Adrenal gland (tissue), 19 donors: ENCODE measurements around the gene SIPA1. TPM values are rescaled to one million over a fixed set of nuclear protein-coding genes. Genes with fewer than 3 reads are reported as not detected.

Experiments used
- DNase-seq, 7 donors: peaks; one replicate each; pipeline ENCODE4 v3.0.0-alpha.2; 2019 to 2020
- H3K27ac ChIP-seq, 5 donors: fragments of 200-600 bp; sonication (generic) in 4 of 5; 1 replicate in 3 of 5; 2 replicates in 2 of 5; pipeline versions ENCODE4 v1.5.1 to v1.8.0; 2016 to 2020; ENCODE audit warnings: mild to moderate bottlenecking in 1 of 5
- H3K27me3 ChIP-seq: fragments of 200-600 bp; 2 replicates; pipeline ENCODE4 v1.8.0; 2021
- H3K36me3 ChIP-seq, 2 donors: fragments of 200-600 bp; replicated peaks in 1 of 2; 1 replicate in 1 of 2; 2 replicates in 1 of 2; pipeline versions ENCODE4 v1.5.1 to v1.8.0; 2018 to 2022
- H3K4me1 ChIP-seq, 2 donors: fragments of 200-600 bp; replicated peaks in 1 of 2; 1 replicate in 1 of 2; 2 replicates in 1 of 2; pipeline versions ENCODE4 v1.5.1 to v1.8.0; 2018 to 2021
- H3K4me3 ChIP-seq, 4 donors: fragments of 200-600 bp; sonication (generic) in 3 of 4; one replicate each; pipeline ENCODE4 v1.5.1; 2016 to 2018
- H3K9me3 ChIP-seq, 3 donors: fragments of 200-600 bp; sonication (generic) in 1 of 3; replicated peaks in 1 of 3; 1 replicate in 2 of 3; 2 replicates in 1 of 3; pipeline versions ENCODE4 v1.5.1 to v1.8.0; 2016 to 2021
- POLR2A ChIP-seq, 2 donors: fragments of 450-650 bp; IDR thresholded peaks; one replicate each; pipeline ENCODE4 v1.6.1; 2017; ENCODE audit warnings: antibody characterized with exemption in 2 of 2, mild to moderate bottlenecking in 2 of 2, moderate library complexity in 1 of 2
- WGBS, 4 donors: extraction: QIAGEN DNeasy Blood & Tissue Kit in 2 of 4; methylation state at CpG; one replicate each; pipeline versions ENCODE4 v1.1.5 to v1.1.7; 2013 to 2017; 5-methylcytosine and 5-hydroxymethylcytosine counted together
- intact Hi-C, 2 donors: fragments of 100-400 bp; cut with DNase I; formaldehyde crosslinking; loops; one replicate each; pipeline versions ENCODE4 v1.14.1 to v1.15.0; 2022 to 2023
- long read RNA-seq, 10 donors: library from polyadenylated mRNA in 3 of 10; unstranded in 2 of 10; stranded (forward) in 1 of 10; transcript quantifications; one replicate each; pipeline ENCODE4 v2.0.0 and lab custom pipeline, GENCODE V29; 2021 to 2026
- polyA plus RNA-seq, 3 donors: library from polyadenylated mRNA; stranded (reverse); fragments of 200-250 nt in 2 of 3; fragments of 350-450 nt in 1 of 3; fragmentation: Illumina TruSeq in 1 of 3; extraction: RNeasy Lipid Tissue Mini Kit (QIAGEN cat#74804) in 1 of 3; gene quantifications; one replicate each; pipeline ENCODE4 v1.2.3, GENCODE V29; 2013 to 2014
- total RNA-seq, 9 donors: library from RNA; depleted of rRNA in 4 of 9; stranded (reverse); fragments of >200 nt in 4 of 9; fragments of 120-200 nt in 1 of 9; fragmentation: NEBNext Ultra II Directional in 1 of 9; extraction: Animal tissue kit (Norgen Biotek cat#: 25700) in 1 of 9; gene quantifications; one replicate each; pipeline versions ENCODE4 v1.1.0 to v1.2.4, GENCODE V29; 2013 to 2023
- TF ChIP-seq, protein P1 (sequence below), 6 experiments: fragments of 450-650 bp in 4 of 6; fragments of 200-600 bp in 2 of 6; sonication (generic) in 1 of 6; IDR thresholded peaks; 1 replicate in 5 of 6; 2 replicates in 1 of 6; pipeline versions ENCODE4 v1.5.1 to v1.8.0; 2016 to 2021; ENCODE audit warnings: antibody characterized with exemption in 6 of 6, mild to moderate bottlenecking in 2 of 6, moderate library complexity in 1 of 6
- donor health status: healthy with polysubstance abuse.
- donor health status: Bipolar disorder and iron deficiency.
- donor health status: DM: yes; HTN: yes; CAD: no.
- donor health status: DM: no; HTN: no; CAD: no.
- donor health status: DM: no; HTN: no; CAD: no.
- donor health status: DM: yes; HTN: yes; CAD: no.

Gene SIPA1, protein sequence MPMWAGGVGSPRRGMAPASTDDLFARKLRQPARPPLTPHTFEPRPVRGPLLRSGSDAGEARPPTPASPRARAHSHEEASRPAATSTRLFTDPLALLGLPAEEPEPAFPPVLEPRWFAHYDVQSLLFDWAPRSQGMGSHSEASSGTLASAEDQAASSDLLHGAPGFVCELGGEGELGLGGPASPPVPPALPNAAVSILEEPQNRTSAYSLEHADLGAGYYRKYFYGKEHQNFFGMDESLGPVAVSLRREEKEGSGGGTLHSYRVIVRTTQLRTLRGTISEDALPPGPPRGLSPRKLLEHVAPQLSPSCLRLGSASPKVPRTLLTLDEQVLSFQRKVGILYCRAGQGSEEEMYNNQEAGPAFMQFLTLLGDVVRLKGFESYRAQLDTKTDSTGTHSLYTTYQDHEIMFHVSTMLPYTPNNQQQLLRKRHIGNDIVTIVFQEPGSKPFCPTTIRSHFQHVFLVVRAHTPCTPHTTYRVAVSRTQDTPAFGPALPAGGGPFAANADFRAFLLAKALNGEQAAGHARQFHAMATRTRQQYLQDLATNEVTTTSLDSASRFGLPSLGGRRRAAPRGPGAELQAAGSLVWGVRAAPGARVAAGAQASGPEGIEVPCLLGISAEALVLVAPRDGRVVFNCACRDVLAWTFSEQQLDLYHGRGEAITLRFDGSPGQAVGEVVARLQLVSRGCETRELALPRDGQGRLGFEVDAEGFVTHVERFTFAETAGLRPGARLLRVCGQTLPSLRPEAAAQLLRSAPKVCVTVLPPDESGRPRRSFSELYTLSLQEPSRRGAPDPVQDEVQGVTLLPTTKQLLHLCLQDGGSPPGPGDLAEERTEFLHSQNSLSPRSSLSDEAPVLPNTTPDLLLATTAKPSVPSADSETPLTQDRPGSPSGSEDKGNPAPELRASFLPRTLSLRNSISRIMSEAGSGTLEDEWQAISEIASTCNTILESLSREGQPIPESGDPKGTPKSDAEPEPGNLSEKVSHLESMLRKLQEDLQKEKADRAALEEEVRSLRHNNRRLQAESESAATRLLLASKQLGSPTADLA
- total RNA-seq = 100 to 1,000 TPM in 1 of 9 donors, 10 to 100 TPM in 8; 28.0 to 108 (median 74.1) TPM
- 100 to 1,000 TPM in 2 of 3 donors, 1 to 10 TPM in 1; 8.7 to 377 (median 171) TPM for polyA plus RNA-seq
- long read RNA-seq, donor 1, partial matches to known transcripts = 0 of 3 reads
- long read RNA-seq, donor 1, other reads (novel, unspliced or antisense) = 0 of 3 reads
- long read RNA-seq, donor 2, partial matches to known transcripts = 0 of 3 reads
- long read RNA-seq, donor 2, other reads (novel, unspliced or antisense) = 0 of 3 reads
- long read RNA-seq, donor 3, partial matches to known transcripts = 0 of 1 reads
- long read RNA-seq, donor 3, other reads (novel, unspliced or antisense) = 0 of 1 reads
- long read RNA-seq, donor 4, partial matches to known transcripts = 22 of 24 reads
- long read RNA-seq, donor 4, other reads (novel, unspliced or antisense) = 2 of 24 reads
- long read RNA-seq, donor 5, transcript SIPA1-209 (16 exons, 3,521 nt) = major isoform, 164 of 256 reads
- long read RNA-seq, donor 5, partial matches to known transcripts = 71 of 256 reads
- long read RNA-seq, donor 5, other reads (novel, unspliced or antisense) = 21 of 256 reads
- long read RNA-seq, donor 6, partial matches to known transcripts = 14 of 21 reads
- long read RNA-seq, donor 6, other reads (novel, unspliced or antisense) = 5 of 21 reads
- long read RNA-seq, donor 7, partial matches to known transcripts = 0 of 2 reads
- long read RNA-seq, donor 7, other reads (novel, unspliced or antisense) = 0 of 2 reads
- long read RNA-seq, donor 8, partial matches to known transcripts = 5 of 10 reads
- long read RNA-seq, donor 8, other reads (novel, unspliced or antisense) = 0 of 10 reads
- long read RNA-seq, donor 9 = 0 reads
- long read RNA-seq, donor 10, partial matches to known transcripts = 0 of 3 reads
- long read RNA-seq, donor 10, other reads (novel, unspliced or antisense) = 0 of 3 reads

DNA sequence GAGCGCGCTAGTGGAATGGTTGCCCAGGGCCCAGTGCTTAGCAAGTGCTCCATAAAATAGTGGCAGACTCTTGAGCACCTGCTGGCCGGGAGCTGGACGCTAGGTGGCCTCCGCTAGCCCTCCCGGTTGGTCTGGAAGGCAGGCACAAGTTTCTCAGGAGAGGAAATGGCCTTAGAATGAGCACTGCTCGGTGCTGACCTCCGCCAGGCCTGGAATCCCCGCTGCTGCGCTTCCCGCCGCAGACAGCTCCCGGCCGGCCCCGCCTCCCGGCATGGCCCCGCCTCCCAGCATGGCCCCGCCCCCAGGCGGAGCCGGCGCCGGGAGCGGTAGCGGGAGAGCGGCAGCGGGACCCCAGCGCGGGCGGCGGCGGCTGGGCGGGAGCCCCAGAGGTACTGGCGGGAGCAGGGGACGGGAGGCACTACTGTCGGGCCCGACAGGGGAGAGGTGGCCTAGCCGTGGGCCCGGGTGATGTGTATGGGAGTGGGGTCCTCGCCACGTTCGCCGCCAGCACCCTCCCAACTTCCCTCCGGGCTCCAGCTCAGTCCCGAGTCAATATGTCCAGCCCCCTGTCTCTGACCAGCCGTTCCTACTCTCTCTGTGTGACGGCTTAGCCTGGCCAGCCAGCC lies at the start of gene SIPA1:
Gene SIPA1, plus strand, starts transcription at position 308 of the 626 bp plus-strand sequence. CDS start 2,821 bp downstream, outside the sequence.
- Histone ChIP-seq H3K27ac (peak within 1 kb of the TSS; percentile 65 to 94 (median 82)), H3K27me3 (no peaks in the 10 kb centered on the region), H3K4me3 (peak within 1 kb of the TSS in 3 of 4 donors; percentile 46 to 73 (median 72)), H3K36me3 (peaks cover 0 to 49% of the 10 kb centered on the region in 2 donors), H3K9me3 (no peaks in the 10 kb centered on the region), H3K4me1 (peaks cover 26 to 48% of the 10 kb centered on the region in 2 donors)
- TF ChIP-seq POLR2A (IDR thresholded peaks at IDR 0.05) = peak; percentile 21 to 57
- TF ChIP-seq, protein P1, sequence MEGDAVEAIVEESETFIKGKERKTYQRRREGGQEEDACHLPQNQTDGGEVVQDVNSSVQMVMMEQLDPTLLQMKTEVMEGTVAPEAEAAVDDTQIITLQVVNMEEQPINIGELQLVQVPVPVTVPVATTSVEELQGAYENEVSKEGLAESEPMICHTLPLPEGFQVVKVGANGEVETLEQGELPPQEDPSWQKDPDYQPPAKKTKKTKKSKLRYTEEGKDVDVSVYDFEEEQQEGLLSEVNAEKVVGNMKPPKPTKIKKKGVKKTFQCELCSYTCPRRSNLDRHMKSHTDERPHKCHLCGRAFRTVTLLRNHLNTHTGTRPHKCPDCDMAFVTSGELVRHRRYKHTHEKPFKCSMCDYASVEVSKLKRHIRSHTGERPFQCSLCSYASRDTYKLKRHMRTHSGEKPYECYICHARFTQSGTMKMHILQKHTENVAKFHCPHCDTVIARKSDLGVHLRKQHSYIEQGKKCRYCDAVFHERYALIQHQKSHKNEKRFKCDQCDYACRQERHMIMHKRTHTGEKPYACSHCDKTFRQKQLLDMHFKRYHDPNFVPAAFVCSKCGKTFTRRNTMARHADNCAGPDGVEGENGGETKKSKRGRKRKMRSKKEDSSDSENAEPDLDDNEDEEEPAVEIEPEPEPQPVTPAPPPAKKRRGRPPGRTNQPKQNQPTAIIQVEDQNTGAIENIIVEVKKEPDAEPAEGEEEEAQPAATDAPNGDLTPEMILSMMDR (IDR thresholded peaks at IDR 0.05) = peak; percentile 5 to 61 (median 45)
- intact Hi-C loops = no loop called here
- WGBS, 4 donors = 3 to 9% (median 5%) methylated on average over 18 to 46 of the region's 46 CpGs
- DNase-seq = peak; percentile 82 to 90 (median 87)

DNA sequence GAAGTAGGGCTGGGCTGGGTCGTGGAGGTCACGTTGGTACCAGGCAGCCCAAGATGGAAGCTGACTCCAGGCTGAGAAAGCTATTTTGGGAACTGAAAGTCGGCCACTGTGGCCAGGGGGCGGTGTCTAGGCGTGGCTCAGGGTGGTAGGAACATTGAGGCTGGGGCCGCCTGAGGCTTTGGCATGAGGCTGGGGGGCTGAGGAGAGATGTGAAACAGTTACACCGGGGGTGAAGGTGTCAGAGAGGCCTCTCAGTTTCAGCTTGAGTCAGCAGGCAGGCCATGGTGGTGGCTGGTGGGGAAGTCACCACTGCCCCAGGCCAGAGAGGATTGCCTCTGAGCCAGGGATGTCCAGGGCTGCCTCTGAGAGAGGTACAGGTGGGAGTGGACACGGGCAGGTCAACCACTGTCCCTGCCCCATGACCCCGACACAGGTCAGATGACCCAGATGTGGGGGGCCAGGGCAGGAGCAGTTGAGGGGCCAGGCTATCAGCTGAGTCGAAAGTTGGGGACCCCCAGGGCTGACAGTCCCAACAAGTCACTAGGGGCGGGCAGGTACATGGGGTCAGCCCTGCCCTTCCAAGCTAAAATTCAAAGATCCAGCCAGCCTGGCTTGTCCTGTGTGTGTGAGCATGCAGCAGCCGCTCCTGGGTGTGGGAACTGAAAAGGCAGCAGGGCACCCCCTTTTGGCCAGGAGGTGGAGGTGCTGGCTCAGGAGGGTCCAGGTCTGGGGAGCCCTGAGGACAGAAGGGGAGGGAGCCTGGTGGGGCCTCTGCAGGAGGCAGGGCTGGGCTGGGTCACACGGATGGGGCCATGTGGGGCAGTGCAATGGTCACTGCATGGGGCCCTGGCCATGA lies 49.5 kb upstream of the SIPA1 start:
- Histone ChIP-seq H3K36me3 (peaks cover 0 to 11% of the 10 kb centered on the region in 2 donors), H3K4me1 (peaks cover 0 to 35% of the 10 kb centered on the region in 2 donors), H3K27ac (peak overlapping the region in 2 of 5 donors; percentile 26 to 73), H3K9me3 (no peaks in the 10 kb centered on the region), H3K4me3 (no peak overlapping the region), H3K27me3 (no peaks in the 10 kb centered on the region)
- intact Hi-C loops = no loop called here
- WGBS, 4 donors = 52 to 70% (median 55%) methylated on average over 11 to 13 of the region's 13 CpGs
- DNase-seq = peak in 6 of 7 donors; percentile 66 to 84 (median 76)
- TF ChIP-seq, protein P1 (IDR thresholded peaks at IDR 0.05) = peak; percentile 36 to 65 (median 55)
- TF ChIP-seq POLR2A (IDR thresholded peaks at IDR 0.05) = no peak
